Measurements from ENCODE around the gene CRAT. TPM values are rescaled to one million over a fixed set of nuclear protein-coding genes. Genes with fewer than 3 reads are reported as not detected.
A peak's percentile ranks its signal among the peaks of the same experiment; 100 is the strongest.

CRAT gene
- polyA plus RNA-seq, 1 experiment = 61.2 TPM

- H3K27me3 ChIP-seq (ENCODE audit: control insufficient read depth, insufficient read depth, low read length) = no peaks in the 10 kb centered on the region
- peaks cover 34% of the 10 kb centered on the region for H3K36me3 ChIP-seq (ENCODE audit: control insufficient read depth, insufficient read depth, low read length)
- CTCF ChIA-PET = interaction anchor here (0.8 to 16.9 kb wide), 9 partner anchors 14 to 479 kb away, joined by 3 to 335 read pairs (median 4); partner anchors contain the start of genes IER5L and NTMT1
- no peak overlapping the region for H3K4me3 ChIP-seq (ENCODE audit: low read depth, low read length)
- TF ChIP-seq, protein P1, sequence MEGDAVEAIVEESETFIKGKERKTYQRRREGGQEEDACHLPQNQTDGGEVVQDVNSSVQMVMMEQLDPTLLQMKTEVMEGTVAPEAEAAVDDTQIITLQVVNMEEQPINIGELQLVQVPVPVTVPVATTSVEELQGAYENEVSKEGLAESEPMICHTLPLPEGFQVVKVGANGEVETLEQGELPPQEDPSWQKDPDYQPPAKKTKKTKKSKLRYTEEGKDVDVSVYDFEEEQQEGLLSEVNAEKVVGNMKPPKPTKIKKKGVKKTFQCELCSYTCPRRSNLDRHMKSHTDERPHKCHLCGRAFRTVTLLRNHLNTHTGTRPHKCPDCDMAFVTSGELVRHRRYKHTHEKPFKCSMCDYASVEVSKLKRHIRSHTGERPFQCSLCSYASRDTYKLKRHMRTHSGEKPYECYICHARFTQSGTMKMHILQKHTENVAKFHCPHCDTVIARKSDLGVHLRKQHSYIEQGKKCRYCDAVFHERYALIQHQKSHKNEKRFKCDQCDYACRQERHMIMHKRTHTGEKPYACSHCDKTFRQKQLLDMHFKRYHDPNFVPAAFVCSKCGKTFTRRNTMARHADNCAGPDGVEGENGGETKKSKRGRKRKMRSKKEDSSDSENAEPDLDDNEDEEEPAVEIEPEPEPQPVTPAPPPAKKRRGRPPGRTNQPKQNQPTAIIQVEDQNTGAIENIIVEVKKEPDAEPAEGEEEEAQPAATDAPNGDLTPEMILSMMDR (IDR thresholded peaks at IDR 0.05; ENCODE audit: insufficient read depth, low read depth, low read length) = peak; percentile 29
- POLR2A ChIA-PET = interaction anchor here (0.8 to 0.9 kb wide), 2 partner anchors 21 to 29 kb away, joined by 3 read pairs; no protein-coding TSS in a partner anchor
- no peak for DNase-seq (ENCODE audit: low read depth)
Observed at GRCh38 chr9:129145841-129146292, 35.3 kb upstream of the CRAT start.

- TF ChIP-seq, protein P1 (IDR thresholded peaks at IDR 0.05; ENCODE audit: insufficient read depth, low read depth, low read length) = no peak
- ChIA-PET CTCF (interaction anchor here (0.8 to 16.9 kb wide), 6 partner anchors 14 to 480 kb away, joined by 3 to 335 read pairs (median 7); partner anchors contain the start of genes IER5L and NTMT1), POLR2A (no interaction called here)
- no peak for DNase-seq (ENCODE audit: low read depth)
- Histone ChIP-seq H3K27me3 (ENCODE audit: control insufficient read depth, insufficient read depth, low read length) (no peaks in the 10 kb centered on the region), H3K4me3 (ENCODE audit: low read depth, low read length) (no peak overlapping the region), H3K36me3 (ENCODE audit: control insufficient read depth, insufficient read depth, low read length) (peaks cover 30% of the 10 kb centered on the region)
Observed at GRCh38 chr9:129145316-129145715, 34.7 kb upstream of the CRAT start.

- ChIA-PET POLR2A (interaction anchor here (0.6 to 2.0 kb wide), 5 partner anchors 31 to 634 kb away, joined by 3 to 16 read pairs (median 4); no protein-coding TSS in a partner anchor), CTCF (interaction anchor here (0.7 to 16.9 kb wide), 34 partner anchors 9 to 573 kb away, joined by 3 to 335 read pairs (median 4); partner anchors contain the start of genes C9orf50, IER5L and NTMT1)
- TF ChIP-seq, protein P1 (IDR thresholded peaks at IDR 0.05; ENCODE audit: insufficient read depth, low read depth, low read length) = peak; percentile 98
- Histone ChIP-seq H3K36me3 (ENCODE audit: control insufficient read depth, insufficient read depth, low read length) (peaks cover 19% of the 10 kb centered on the region), H3K4me3 (ENCODE audit: low read depth, low read length) (peak overlapping the region; percentile 18), H3K27me3 (ENCODE audit: control insufficient read depth, insufficient read depth, low read length) (no peaks in the 10 kb centered on the region)
- peak; percentile 72 for DNase-seq (ENCODE audit: low read depth)
Observed at GRCh38 chr9:129143031-129143927, 32.7 kb upstream of the CRAT start.

DNA sequence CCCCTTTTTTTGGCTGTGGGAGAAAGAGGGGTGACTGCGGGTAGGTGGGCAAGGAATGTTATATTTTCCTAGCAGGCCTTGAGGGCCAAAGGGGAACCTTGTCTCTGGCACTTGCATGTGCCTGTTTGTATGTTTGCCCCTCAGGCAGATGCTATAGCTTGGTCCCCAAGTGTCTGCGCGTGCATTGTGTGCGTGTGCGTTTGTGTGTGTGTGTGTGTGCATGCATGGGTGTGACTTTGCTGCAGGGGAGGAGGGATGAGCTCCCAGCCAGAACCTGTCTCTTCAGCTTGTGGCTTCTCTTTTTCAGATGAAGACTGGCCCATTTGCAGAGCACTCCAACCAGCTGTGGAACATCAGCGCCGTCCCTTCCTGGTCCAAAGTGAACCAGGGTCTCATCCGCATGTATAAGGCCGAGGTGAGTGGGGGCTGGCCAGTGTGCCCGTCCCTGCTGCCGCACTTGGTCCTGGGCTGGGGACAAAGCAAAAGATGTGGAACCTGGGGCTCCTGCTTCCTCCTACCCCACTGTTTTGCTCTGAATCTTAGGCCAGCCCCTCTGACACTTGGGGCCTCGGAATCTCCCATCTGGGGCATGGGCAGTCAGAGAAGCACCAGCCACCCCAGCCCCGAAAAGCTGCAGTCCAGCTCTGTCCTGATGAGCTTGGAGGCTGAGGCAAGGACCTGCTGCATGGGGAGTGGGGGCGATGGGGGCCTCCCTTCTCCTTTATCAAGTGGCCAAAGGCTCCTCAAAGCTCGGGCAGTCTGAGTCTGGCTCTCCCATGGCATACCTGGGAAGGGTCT lies 31.7 kb upstream of the CRAT start:
- TF ChIP-seq, protein P1 (IDR thresholded peaks at IDR 0.05; ENCODE audit: insufficient read depth, low read depth, low read length) = no peak
- no peaks in the 10 kb centered on the region for H3K27me3 ChIP-seq (ENCODE audit: control insufficient read depth, insufficient read depth, low read length)
- CTCF ChIA-PET = interaction anchor here (0.8 to 16.9 kb wide), 35 partner anchors 10 to 574 kb away, joined by 3 to 335 read pairs (median 4); partner anchors contain the start of genes C9orf50, IER5L and NTMT1
- DNase-seq (ENCODE audit: low read depth) = no peak
- peak overlapping the region; percentile 52 for H3K4me3 ChIP-seq (ENCODE audit: low read depth, low read length)
- H3K36me3 ChIP-seq (ENCODE audit: control insufficient read depth, insufficient read depth, low read length) = peaks cover 15% of the 10 kb centered on the region
- POLR2A ChIA-PET = interaction anchor here (0.5 to 2.0 kb wide), 7 partner anchors 32 to 635 kb away, joined by 3 to 16 read pairs (median 5); no protein-coding TSS in a partner anchor

Measured in BJ (cell line).